ENCODE results near the gene COG5.

COG5 gene

DNA sequence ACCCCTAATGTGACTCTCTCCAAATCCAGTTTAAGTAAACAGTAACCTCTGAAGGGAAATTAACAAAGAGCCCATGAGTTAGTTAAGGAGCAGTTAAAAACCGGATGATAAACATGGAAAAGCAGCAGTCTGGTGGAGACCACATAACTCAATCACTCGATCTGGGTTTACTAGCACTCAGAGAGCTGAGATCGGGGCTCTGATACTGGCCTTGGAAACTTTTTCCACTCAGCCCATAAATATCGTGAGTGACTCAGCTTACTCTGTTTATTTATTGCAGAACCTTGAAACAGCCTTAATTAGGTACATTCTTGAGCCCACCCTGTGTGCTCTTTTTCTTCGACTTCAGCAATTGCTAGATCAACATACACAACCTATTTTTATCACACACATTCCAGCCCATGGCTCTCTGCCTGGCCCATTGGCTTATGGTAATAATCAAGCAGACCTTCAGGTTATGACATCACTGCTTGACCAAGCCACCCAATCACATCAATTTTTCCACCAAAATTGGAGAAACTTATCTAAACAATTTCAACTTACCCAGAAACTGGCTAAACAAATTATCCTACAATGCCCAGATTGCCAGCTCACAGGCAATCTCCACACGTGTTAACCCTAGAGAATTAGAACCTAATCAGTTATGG, 176.0 kb downstream of the COG5 start:
- DNase-seq = no peak

DNA sequence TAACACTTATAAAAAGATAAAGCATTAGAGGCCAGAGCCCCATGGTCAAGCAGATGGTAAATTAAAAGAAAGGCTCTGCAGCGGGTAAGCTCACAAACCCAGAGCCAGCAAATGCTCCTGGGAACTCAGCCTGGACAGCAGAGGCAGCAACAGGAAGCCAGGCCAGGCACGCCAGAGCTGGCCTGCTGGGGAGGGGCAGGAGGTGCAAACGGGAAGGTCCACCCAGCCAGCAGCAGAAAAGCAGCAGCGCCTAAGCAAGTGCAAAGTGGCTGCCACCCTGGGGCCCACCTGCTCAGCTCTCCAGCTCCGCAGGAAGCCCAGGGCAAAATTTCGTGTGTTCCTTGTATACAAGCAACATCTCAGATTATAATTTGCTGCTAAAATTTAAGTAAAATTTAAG, 176.6 kb downstream of the COG5 start:
- DNase-seq = no peak

DNA sequence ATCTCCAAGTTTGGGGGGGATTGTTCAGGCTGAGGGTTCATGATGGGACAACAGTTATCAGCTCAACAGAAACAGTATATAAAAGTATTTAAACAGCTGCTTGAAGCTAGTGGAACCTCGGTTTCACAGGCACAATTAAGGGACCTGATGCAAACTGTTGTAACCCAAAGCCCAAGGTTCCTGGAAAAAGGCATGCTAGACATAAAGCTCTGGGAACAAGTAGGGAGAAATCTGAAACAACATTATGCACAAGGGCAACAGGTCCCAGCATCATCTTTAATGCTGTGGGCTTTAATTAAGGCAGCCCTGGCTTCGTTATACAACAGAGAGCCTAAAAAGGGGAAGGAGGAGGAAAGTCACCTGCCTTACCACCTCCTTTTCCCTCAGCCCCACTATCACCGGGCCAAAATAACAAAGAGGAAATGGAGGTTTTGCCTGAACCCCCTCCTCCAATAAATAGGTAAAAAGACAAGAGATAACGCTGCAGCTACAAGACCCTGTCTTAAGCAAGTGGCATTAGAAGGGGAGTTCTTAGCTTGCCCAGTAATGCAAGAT, 177.1 kb downstream of the COG5 start:
- no peak for DNase-seq

DNA sequence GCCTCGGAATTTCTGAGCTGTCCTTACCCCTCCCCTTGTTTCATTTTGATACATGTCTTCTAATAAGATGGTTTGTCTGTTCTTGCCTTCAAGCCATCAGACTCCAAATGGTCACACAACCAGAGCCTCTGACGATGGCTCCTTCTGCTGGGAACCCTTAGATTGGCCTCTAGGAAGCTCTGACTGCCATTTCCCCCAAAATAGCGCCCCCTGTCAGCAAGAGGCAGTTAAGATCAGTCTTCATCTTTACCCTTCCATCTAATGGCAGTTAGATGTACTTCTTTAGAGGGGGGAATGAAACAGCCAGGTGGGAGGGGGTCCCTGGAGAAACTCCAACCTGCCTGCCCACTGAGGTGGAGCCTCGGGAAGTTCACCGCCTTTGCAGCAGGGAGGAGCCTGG, 179.7 kb downstream of the COG5 start:
- DNase-seq = no peak

DNA sequence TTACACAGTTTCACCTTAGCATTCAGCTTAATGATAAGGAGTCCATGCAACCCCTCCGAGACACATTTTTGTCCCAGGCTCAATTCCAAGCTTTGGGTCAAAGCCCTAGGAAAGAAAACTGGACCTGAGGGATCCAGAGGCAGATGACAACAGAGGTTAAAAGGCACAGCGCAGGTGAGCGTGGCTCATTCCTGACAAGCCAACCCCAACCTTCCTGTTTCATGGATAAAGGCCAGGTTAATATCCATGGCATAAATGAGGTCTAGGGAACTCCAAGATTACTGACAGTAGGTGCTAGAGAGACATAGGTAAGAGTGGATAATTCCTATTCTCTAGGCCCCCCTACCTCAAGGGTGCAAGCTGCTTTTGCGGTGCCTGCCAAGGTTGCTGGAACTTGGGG, 180.5 kb downstream of the COG5 start:
- no peak for DNase-seq

DNA sequence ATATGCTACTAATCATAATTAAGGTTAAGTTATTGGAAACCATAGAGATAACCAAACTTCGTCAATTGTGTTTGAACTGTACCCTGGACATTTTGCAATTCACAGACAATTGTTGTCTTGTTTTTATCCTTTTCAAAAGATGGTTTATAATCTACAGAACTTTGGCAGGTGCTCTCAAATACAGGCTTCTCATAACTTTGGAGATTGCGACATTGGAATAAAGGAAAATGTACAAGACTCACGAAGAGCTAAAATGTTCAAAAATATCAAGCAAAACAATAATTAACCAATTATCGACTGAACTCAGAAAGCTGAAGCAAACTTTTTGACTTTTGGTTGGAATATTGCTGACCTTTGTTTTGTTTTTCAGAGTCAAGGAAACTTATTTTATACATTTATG, 182.3 kb downstream of the COG5 start:
- DNase-seq = no peak

DNA sequence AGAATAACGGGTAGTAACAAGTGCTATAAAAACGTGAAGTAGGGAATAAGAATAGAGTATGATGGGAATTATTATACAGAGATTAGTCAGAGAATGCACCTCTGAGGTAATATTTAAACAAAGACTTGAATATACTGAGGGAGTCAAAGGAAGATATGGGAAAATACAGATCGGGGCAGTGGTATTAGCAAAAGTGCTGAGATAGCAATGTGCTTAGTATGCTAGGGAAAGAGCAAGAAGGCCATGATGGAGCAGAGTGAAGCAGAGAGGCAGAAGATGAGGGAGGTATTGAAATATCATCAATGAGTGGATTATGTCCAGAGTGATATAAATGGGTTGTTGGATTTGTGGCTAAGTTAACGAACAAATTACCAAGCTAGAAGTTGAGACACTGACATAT, 190.4 kb downstream of the COG5 start:
- no peak for DNase-seq

DNA sequence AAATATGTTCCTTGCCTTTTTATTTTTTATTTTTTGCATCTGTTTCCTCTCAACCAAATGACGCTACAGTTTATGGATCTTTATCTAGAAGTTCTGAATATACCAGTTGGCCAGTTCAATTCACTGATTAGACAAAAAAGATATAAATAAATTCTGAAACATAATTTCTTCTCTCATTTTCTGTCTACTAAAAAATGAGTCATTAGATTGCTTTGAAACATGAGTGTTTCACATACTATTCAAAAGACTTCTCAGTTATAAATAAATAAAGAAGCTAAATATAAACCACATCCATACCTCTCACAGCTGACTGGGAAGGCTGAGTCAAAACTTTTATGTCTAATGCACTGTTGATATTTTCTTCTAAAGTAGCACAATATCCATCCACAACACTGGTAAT, 191.4 kb downstream of the COG5 start:
- no peak for DNase-seq

DNA sequence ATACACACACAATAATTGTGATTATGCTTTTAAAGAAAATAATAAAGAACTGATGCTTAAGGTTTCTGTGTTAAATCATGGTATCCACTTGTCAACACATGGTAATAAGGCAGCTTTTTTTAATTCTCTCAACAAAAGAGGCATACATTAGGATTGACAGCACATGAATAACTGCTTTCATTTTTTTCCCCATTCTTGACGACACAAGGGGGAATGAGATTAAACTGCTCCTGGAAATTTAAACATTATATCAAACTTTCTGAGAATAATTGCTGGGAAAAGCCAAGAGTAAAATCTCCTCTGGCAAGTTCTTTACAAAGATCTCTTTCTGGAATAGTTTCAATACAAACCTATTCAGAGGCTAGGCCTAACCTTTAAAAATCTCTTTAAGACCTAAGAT, 192.9 kb downstream of the COG5 start:
- no peak for DNase-seq

DNA sequence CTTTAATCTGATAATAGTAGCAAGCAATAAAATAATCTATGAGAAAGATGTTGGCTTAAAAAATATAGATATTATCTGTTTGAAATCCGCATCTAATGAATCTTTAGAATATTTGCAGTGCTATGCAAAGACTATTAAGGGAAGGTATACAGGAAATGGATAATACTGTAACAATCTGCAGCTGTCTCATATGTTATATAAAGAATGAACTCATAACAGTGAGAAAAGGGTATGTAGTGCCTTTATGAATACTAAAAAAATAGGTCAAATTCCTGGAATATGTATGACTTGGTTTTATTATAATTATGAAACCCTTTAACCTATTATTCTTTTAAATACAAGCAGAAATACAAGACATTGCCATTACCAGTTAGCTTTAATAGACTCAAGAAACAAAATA, 198.9 kb downstream of the COG5 start:
- DNase-seq = no peak

DNA sequence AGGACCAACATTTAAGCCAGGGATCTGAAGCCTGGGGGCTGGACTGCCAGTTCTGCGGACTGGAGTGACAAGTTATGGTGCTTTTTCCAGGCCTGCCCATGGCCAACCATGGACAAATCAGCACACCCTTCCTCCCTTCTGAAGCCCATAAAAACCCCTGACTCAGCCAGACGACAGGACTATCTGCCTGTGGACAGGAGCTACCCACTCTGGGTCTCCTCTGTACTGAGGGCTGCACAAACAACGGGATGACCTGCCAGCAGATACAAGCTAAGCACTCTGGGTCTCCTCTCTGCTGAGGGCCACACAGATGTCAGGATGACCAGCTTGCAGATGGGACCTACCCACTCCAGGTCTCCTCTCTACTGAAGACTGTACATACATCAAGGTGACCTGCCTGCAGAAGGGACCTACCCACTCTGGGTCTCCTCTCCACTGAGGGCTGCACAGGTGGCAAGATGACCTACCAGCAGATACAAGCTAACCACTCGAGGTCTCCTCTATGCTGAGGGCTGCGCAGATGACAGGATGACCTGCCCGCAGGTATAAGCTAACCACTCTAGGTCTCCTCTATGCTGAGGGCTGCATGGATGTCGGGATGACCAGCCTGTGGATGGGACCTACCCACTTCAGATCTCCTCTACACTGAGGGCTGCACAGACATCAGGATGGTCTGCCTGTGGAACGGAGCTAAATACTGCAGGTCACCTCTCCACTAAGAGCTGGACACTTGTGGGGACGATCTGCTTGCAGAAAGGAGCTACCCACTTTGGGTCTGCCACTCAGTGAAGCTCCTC, 204.0 kb downstream of the COG5 start:
- DNase-seq = no peak

DNA sequence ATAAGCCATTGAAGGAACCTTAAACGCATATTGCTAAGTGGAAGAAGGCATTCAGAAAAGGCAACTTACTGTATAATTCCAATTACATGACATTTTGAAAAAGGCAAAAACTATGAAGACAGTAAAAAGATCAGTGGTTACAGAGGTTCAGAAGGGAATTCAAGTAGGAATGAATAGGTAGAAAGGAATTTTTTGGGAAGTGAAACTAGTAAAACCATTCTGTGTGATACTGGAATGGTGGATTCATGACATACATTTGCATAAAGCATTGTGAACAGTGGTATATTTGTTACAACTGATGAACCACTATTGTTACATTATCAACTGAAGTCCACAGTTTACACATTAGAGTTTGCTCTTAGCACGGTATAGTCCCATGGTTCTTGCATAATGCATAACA, 208.1 kb downstream of the COG5 start:
- DNase-seq = no peak

DNA sequence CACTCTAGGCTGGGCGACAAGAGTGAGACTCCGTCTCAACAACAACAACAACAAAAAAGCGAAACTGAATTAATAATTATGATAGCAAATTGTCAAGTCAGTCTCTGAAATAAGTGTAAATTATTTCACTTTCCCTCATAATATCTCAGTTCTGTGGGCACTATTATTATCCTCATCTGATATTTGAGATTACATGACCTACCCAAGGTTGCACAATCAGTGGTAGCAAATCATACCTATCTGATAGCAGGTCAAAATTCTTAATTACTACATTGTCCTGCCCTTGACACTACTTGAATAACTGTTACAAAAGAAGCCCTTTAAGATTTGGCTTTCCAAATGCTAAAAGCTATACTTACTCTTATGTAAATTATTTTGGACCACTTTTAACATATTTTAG, 209.1 kb downstream of the COG5 start:
- DNase-seq = no peak

DNA sequence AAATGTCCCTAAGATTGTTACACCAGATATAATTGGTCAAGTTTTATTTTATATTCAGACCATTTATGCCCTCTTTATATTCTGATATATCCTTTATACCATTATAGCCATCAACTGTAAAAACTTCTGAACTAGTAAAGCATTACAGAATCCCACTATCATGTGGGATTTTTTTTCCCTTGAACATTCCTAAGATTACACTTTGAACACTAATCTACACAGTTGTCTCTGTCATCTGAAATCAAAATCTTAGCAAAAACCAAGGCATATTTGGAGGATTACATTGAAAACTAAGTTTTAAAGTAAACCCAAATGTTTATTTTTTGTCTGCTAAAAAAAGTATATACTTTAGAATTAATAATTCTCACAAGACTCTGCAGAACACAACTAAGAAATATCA, 210.0 kb downstream of the COG5 start:
- no peak for DNase-seq

DNA sequence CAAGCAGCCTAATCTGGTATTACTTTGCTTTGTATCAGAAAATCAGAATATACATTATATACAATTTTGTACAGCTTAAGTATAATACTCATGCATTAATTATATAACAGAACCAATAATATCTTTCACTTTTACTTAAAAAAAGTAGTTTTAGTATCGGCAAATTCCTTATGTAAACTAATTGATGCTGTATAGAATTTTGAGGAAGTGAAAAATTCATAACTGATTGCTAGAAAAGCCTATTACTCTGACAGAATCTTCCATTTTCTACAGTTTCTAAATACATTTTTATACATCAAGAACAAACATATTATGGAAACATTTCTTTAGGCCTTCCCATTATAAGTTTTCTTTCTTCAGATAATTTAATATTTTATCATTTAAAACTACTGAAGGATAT, 217.8 kb downstream of the COG5 start:
- DNase-seq = no peak

DNA sequence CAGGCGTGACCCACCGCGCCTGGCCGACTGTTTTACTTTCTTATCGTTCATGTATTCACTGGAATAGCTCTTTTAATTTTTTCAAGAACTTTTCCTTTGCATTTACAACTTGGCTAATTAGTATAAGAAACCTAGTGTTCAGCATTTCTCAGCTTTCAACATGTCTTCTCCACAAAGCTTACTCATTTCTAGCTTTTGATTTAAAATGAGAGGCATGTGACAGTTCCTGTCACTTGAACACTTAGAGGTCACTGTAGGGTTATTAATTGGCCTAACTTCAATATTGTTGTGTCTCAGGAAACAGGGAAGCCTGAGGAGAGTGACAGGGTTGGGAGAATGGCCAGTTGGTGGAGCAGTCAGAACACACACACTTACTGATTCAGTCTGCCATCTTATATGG, 218.9 kb downstream of the COG5 start:
- DNase-seq = peak; percentile 41

DNA sequence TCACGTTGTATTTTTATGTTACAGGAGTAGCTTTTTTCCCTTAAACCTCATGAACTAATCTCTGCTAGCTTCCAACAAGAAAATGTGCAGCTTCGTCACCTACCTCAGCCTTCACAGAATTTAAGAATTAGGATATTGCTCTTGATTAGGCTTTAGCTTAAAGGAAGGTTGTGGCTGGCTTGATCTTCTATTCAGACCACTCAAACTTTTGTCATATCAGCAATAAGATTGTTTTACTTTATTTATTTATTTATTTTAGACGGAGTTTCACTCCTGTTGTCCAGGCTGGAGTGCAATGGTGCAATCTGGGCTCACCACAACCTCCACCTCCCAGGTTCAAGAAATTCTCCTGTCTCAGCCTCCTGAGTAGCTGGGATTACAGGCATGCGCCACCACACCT, 219.4 kb downstream of the COG5 start:
- DNase-seq = no peak

DNA sequence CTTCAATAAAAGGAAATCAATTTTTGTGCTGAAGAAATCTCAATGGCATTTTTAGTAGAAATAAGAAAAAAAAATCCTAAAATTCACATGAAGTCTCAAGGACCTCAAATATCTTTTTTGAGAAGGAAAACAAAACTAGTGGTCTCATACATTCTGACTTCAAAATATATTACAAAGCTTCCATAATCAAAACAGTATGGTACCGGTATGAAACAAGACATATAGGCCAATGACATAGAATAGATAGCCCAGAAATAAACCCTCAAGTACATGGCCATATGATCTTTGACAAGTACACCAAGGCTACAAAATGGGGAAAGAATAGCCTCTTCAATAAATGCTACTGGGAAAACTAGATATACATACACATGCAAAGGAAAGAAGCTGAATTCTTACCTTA, 225.6 kb downstream of the COG5 start:
- DNase-seq = no peak

DNA sequence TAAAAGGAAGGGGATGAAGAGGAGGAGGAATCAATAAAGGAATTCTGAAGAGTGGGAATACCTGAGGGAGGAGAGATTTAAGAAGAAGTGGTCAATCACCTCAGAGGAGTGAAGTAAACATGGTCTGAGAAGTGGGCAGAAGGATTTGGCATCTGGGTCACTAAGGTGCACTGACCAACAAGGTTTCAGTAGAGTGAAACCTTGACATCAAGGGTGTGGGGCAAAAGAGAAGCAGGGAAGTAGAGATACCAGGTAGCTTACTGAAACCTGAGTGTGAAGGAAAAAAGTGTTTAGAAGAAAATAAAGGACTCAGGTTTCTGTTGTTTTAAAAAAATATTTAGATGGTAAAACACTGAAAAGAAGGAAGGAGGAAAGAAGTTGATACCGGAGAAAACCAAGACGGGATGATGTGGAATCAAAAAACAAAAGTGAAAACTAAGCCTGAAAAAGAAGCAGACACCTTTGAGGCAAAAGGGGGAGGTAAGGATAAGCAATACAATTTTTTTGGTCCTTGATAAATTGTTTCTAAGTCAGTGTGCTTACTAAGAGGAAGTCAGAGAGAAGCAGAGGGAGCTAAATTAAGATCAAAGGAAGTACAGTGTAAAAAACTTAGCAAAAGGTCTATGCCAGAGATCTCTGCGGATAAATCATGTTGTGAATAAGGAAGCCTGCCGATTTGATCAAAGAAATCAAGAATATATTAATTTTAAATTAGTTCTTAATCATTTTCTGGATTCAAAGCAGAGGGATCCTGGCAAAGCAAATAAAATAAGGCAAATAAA, 231.0 kb downstream of the COG5 start:
- no peak for DNase-seq

DNA sequence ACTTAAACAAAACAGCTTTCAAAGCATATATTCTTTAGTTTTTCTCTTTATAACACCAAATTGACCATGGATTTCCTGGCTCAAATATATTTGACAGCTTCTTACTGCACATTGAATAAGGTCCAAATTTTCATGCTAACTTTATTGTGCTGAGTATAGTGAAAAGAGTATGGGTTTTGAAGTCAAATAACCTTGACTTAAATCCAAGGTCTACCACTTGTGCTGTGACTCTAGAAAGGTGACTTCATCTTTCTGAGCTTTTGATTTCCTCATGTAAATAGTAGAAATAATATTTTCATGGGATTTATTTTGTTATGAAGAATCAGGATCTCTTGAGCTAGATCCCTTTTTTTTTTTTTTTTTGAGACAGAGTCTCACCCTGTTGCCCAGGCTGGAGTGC, 233.2 kb downstream of the COG5 start:
- DNase-seq = no peak

DNA sequence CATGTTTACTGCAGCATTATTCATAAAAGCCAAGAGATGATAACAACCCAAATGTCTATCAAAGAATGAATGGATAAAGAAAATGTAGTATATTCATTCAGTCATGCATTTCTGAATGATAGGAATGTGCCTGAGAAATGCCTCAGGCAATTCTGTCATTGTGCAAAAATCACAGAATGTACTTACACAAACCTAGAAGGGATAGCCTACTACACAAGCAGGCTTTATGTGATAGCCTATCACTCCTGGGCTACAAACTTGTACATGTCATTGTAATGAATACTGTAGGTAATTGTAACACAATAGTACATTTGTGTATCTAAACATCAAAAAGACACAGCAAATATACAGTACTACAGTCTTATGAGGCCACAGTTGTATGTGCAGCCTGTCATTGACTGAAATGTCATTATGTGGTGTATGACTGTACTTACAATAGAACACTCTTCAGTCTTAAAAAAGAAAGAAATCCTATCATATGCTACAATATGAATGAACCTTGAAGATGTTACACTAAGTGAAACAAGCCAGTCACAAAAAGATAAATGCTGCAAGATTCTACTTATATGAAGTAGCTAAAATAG, 235.6 kb downstream of the COG5 start:
- DNase-seq = no peak

DNA sequence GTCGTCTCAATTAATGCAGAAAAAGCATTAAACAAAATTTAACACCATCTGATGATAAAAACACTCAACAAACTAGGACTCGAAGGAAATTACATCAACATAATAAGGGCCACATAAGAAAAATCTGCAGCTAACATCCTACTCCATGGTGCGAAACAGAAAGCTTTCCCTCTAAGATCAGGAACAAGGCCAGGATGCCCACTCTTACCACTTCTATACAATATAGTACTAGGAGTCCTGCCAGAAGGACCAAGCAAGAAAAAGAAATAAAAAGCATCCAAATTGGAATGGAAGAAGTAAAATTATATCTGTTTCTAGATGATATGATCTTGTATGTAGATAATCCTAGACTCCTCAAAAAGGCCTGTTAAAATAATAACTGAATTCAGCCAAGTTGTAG, 237.7 kb downstream of the COG5 start:
- no peak for DNase-seq

DNA sequence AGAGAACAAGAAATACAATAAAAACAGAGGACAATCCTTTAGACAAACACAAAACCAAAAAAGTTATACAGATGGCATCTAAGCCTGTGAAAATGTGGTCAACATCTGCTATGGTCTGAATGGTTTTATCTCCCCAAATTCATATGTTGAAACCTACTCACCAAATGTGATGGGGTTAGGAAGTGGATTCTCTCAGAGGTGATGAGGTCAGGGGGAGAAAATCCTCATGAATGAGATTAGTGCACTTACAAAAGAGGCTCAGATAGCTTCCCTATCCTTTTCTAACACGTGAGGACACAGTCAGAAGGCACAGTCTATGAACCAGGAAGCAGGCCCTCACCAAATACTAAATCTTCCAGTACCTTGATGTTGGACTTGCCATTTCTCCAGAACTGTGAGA, 241.7 kb downstream of the COG5 start:
- DNase-seq = no peak

DNA sequence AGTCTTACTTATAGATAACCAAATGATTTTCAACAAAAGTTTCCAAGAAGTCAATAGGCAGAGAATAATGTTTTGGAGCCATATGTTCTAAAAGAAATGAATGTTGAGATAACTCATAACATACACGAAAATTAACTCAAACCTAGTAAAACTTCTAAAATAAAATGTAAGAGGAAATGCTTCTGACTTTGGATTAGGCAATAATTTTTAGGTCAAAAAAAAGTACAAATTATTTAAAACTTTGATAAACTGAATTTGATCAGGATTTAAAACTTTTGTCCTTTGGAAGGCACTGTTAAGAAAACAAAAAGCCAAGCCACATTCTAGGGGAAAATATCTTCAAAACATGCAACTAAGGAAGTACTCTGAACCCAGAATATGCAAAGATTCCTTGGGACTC, 242.1 kb downstream of the COG5 start:
- no peak for DNase-seq
